ENCODE results near the gene ZEB2. TPM values are rescaled to one million over a fixed set of nuclear protein-coding genes. Genes with fewer than 3 reads are reported as not detected.

The ZEB2 gene
- total and polyA plus RNA-seq, 2 of the 13 experiments (the other 11 are each of a cell fraction or from before 2014, with no cell fraction given), result 0.07 TPM; not detected in 1

DNA sequence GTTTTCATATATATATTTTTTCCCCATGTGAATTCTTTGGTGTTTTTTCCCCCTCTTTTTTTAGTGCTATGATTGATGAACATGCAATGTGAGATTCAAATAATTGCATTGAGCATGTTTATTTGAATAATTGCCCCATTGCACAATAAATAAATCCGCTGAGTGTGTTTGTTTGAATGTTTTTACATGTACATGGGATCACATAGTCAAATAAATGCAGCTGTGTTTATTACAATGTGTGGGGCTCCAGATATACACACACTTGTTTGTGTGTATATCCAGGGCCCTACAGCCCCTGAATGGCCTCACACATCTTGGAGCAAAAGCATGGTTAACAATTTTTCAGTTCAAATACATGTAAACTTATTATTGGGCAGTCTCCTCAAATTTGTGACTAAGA lies 134.5 kb downstream of the ZEB2 start:
- no peaks in the 10 kb centered on the region for H4K20me1 ChIP-seq (ENCODE audit: insufficient read depth, low read length)
- H2AFZ ChIP-seq (ENCODE audit: low read length), result no peak overlapping the region
- peaks cover 9% of the 10 kb centered on the region for H3K4me1 ChIP-seq (ENCODE audit: insufficient read depth, low read length)
- TF ChIP-seq, protein P1, sequence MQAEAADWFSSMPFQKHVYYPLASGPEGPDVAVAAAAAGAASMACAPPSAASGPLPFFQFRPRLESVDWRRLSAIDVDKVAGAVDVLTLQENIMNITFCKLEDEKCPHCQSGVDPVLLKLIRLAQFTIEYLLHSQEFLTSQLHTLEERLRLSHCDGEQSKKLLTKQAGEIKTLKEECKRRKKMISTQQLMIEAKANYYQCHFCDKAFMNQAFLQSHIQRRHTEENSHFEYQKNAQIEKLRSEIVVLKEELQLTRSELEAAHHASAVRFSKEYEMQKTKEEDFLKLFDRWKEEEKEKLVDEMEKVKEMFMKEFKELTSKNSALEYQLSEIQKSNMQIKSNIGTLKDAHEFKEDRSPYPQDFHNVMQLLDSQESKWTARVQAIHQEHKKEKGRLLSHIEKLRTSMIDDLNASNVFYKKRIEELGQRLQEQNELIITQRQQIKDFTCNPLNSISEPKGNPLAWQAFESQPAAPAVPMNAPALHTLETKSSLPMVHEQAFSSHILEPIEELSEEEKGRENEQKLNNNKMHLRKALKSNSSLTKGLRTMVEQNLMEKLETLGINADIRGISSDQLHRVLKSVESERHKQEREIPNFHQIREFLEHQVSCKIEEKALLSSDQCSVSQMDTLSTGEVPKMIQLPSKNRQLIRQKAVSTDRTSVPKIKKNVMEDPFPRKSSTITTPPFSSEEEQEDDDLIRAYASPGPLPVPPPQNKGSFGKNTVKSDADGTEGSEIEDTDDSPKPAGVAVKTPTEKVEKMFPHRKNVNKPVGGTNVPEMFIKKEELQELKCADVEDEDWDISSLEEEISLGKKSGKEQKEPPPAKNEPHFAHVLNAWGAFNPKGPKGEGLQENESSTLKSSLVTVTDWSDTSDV (CRISPR knock-in tag; IDR thresholded peaks at IDR 0.05), result no peak
- TF ChIP-seq, protein P2, sequence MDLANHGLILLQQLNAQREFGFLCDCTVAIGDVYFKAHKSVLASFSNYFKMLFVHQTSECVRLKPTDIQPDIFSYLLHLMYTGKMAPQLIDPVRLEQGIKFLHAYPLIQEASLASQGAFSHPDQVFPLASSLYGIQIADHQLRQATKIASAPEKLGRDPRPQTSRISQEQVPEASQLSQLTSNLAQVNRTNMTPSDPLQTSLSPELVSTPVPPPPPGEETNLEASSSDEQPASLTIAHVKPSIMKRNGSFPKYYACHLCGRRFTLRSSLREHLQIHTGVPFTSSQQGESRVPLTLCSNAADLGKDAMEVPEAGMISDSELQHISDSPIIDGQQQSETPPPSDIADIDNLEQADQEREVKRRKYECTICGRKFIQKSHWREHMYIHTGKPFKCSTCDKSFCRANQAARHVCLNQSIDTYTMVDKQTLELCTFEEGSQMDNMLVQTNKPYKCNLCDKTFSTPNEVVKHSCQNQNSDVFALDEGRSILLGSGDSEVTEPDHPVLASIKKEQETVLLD (CRISPR knock-in tag; IDR thresholded peaks at IDR 0.05; ENCODE audit: low read depth), result no peak
- no peak for TF ChIP-seq NR2F6 (IDR thresholded peaks at IDR 0.05)
- no peak for TF ChIP-seq NR2F6 (CRISPR knock-in tag; IDR thresholded peaks at IDR 0.05)
- TF ChIP-seq MEF2D (CRISPR knock-in tag; IDR thresholded peaks at IDR 0.05), result no peak
- no peak for TF ChIP-seq NAIF1 (CRISPR knock-in tag; IDR thresholded peaks at IDR 0.05; ENCODE audit: borderline replicate concordance)
- TF ChIP-seq FOXC1 (CRISPR knock-in tag; IDR thresholded peaks at IDR 0.05; ENCODE audit: borderline replicate concordance), result no peak
- no peak overlapping the region for H3K9ac ChIP-seq (ENCODE audit: insufficient read depth, low read depth, low read length)
- no peak for DNase-seq (ENCODE audit: low spot score)
- in situ Hi-C loops (cut with HindIII; ENCODE audit: extremely low pct_ligation_motif_present, low pct_unique_long_range_greater_than_20kb), result no loop called here
- H3K4me2 ChIP-seq (ENCODE audit: low read depth, low read length), result no peak overlapping the region
- no peak overlapping the region for H3K27ac ChIP-seq (ENCODE audit: extremely low read length, insufficient read depth, low read length)
- no peaks in the 10 kb centered on the region for H3K9me3 ChIP-seq (ENCODE audit: low read length)
- CTCF ChIA-PET (ENCODE audit: low intra/inter-chr PET ratio, low total read pairs), result no interaction called here
- POLR2A ChIA-PET, result no interaction called here
- BruUV-seq (replicated peaks), result no TSS peak
- intact Hi-C loops (cut with micrococcal nuclease; ENCODE audit: unreplicated experiment), result no loop called here
- H3K4me3 ChIP-seq (replicated peaks in 1 of 3; ENCODE audit: insufficient read depth in 1 of 3, low read depth in 2 of 3, low read length in 3 of 3), result no peak overlapping the region
- no peak for ATAC-seq
- WGBS (ENCODE audit: low lambda C conversion rate), result 0% methylated on average over 1 of the region's 1 CpG
- H3K27me3 ChIP-seq (ENCODE audit: control insufficient read depth in 1 of 2, insufficient read depth in 2 of 2, low read length in 2 of 2), result peaks cover 3 to 16% of the 10 kb centered on the region in 2 experiments; a peak in 3 of 5 replicates
- no peaks in the 10 kb centered on the region for H3K36me3 ChIP-seq (replicated peaks in 1 of 2; ENCODE audit: control insufficient read depth in 1 of 2, insufficient read depth in 2 of 2, low read length in 2 of 2)
- no peak for FAIRE-seq
- no peaks in the 10 kb centered on the region for H3K79me2 ChIP-seq (ENCODE audit: insufficient read depth, low read length)

Data from HepG2 (cell line).